ENCODE measurements around the gene GABRB3.

The GABRB3 gene

GRCh38 chr15:26676115-26676514 lies 96.8 kb downstream of the GABRB3 start:
- no peak for DNase-seq (ENCODE audit: low spot score)

- no peak for DNase-seq (ENCODE audit: low spot score)
Observed at GRCh38 chr15:26674467-26674866, 98.4 kb downstream of the GABRB3 start.

GRCh38 chr15:26673445-26673844 lies 99.4 kb downstream of the GABRB3 start:
- DNase-seq (ENCODE audit: low spot score): no peak

- no peak for DNase-seq (ENCODE audit: low spot score)
Observed at GRCh38 chr15:26670116-26670515, 102.8 kb downstream of the GABRB3 start.

GRCh38 chr15:26667222-26667988 lies 105.5 kb downstream of the GABRB3 start:
- no peak for DNase-seq (ENCODE audit: low spot score)

- DNase-seq (ENCODE audit: low spot score): peak; percentile 8
Observed at GRCh38 chr15:26665957-26666791, 106.7 kb downstream of the GABRB3 start.

GRCh38 chr15:26662283-26662682 lies 110.6 kb downstream of the GABRB3 start:
- peak; percentile 54 for DNase-seq (ENCODE audit: low spot score)

- peak; percentile 88 for DNase-seq (ENCODE audit: low spot score)
Observed at GRCh38 chr15:26661748-26662147, 111.1 kb downstream of the GABRB3 start.

GRCh38 chr15:26661107-26661506 lies 111.8 kb downstream of the GABRB3 start:
- no peak for DNase-seq (ENCODE audit: low spot score)

- no peak for DNase-seq (ENCODE audit: low spot score)
Observed at GRCh38 chr15:26660241-26660640, 112.6 kb downstream of the GABRB3 start.

- no peak for DNase-seq (ENCODE audit: low spot score)
Observed at GRCh38 chr15:26658290-26658689, 114.6 kb downstream of the GABRB3 start.

GRCh38 chr15:26656080-26656479 lies 116.8 kb downstream of the GABRB3 start:
- DNase-seq (ENCODE audit: low spot score): no peak

GRCh38 chr15:26651909-26652308 lies 121.0 kb downstream of the GABRB3 start:
- no peak for DNase-seq (ENCODE audit: low spot score)

- no peak for DNase-seq (ENCODE audit: low spot score)
Observed at GRCh38 chr15:26648676-26649075, 124.2 kb downstream of the GABRB3 start.

- DNase-seq (ENCODE audit: low spot score): no peak
Observed at GRCh38 chr15:26644948-26645347, 127.9 kb downstream of the GABRB3 start.

- no peak for DNase-seq (ENCODE audit: low spot score)
Observed at GRCh38 chr15:26641144-26641543, 131.7 kb downstream of the GABRB3 start.

GRCh38 chr15:26640601-26641000 lies 132.3 kb downstream of the GABRB3 start:
- no peak for DNase-seq (ENCODE audit: low spot score)

GRCh38 chr15:26639966-26640365 lies 132.9 kb downstream of the GABRB3 start:
- no peak for DNase-seq (ENCODE audit: low spot score)

GRCh38 chr15:26635614-26636013 lies 137.3 kb downstream of the GABRB3 start:
- DNase-seq (ENCODE audit: low spot score): no peak

- no peak for DNase-seq (ENCODE audit: low spot score)
Observed at GRCh38 chr15:26635105-26635504, 137.8 kb downstream of the GABRB3 start.

- DNase-seq (ENCODE audit: low spot score): no peak
Observed at GRCh38 chr15:26634319-26634718, 138.5 kb downstream of the GABRB3 start.

- DNase-seq (ENCODE audit: low spot score): no peak
Observed at GRCh38 chr15:26632500-26632899, 140.4 kb downstream of the GABRB3 start.

- DNase-seq (ENCODE audit: low spot score): no peak
Observed at GRCh38 chr15:26631894-26632293, 141.0 kb downstream of the GABRB3 start.
